Measurements from ENCODE around the gene SLC1A7.
"Not testable (repeated sequence)": the region's sequence is repeated elsewhere in the genome, so short reads cannot be mapped to it uniquely, and the experiment has no call there.

SLC1A7 gene

GRCh38 chr1:53142226-53142853, at the start of gene SLC1A7:
TSS of gene SLC1A7 (minus strand) at chr1:53142638. CDS start at chr1:53142449, 189 bp downstream.
- no peak for DNase-seq

- DNase-seq, result no peak
These were observed 47.8 kb upstream of the SLC1A7 start for GRCh38 chr1:53190210-53190611.

- DNase-seq, result no peak
These were observed 46.6 kb upstream of the SLC1A7 start for GRCh38 chr1:53189061-53189460.

- DNase-seq, result no peak
These were observed 45.7 kb upstream of the SLC1A7 start for GRCh38 chr1:53188099-53188498.

- DNase-seq, result no peak
These were observed 45.0 kb upstream of the SLC1A7 start for GRCh38 chr1:53187401-53187800.

GRCh38 chr1:53186533-53186932, 44.1 kb upstream of the SLC1A7 start:
- no peak for DNase-seq

- DNase-seq, result not testable (repeated sequence)
These were observed 43.5 kb upstream of the SLC1A7 start for GRCh38 chr1:53185955-53186297.

- DNase-seq, result no peak
These were observed 40.9 kb upstream of the SLC1A7 start for GRCh38 chr1:53183095-53183990.

GRCh38 chr1:53182716-53183094, 40.3 kb upstream of the SLC1A7 start:
- DNase-seq, result no peak

GRCh38 chr1:53182111-53182593, 39.7 kb upstream of the SLC1A7 start:
- peak; percentile 81 for DNase-seq

- DNase-seq, result no peak
These were observed 38.5 kb upstream of the SLC1A7 start for GRCh38 chr1:53180951-53181350.

- no peak for DNase-seq
These were observed 37.8 kb upstream of the SLC1A7 start for GRCh38 chr1:53180226-53180625.

- no peak for DNase-seq
These were observed 34.2 kb upstream of the SLC1A7 start for GRCh38 chr1:53176452-53177208.

GRCh38 chr1:53174971-53175913, 32.8 kb upstream of the SLC1A7 start:
- DNase-seq, result no peak

- DNase-seq, result no peak
These were observed 30.1 kb upstream of the SLC1A7 start for GRCh38 chr1:53172426-53173128.

- DNase-seq, result no peak
These were observed 24.5 kb upstream of the SLC1A7 start for GRCh38 chr1:53166912-53167311.

GRCh38 chr1:53166366-53166765, 23.9 kb upstream of the SLC1A7 start:
- DNase-seq, result no peak

GRCh38 chr1:53165408-53165961, 23.0 kb upstream of the SLC1A7 start:
- no peak for DNase-seq

GRCh38 chr1:53163291-53163768, 20.9 kb upstream of the SLC1A7 start:
- no peak for DNase-seq

- DNase-seq, result no peak
These were observed 20.2 kb upstream of the SLC1A7 start for GRCh38 chr1:53162621-53163020.

- no peak for DNase-seq
These were observed 18.5 kb upstream of the SLC1A7 start for GRCh38 chr1:53160924-53161378.
